Measurements from ENCODE around the gene GPRC5B.

The GPRC5B gene

DNA sequence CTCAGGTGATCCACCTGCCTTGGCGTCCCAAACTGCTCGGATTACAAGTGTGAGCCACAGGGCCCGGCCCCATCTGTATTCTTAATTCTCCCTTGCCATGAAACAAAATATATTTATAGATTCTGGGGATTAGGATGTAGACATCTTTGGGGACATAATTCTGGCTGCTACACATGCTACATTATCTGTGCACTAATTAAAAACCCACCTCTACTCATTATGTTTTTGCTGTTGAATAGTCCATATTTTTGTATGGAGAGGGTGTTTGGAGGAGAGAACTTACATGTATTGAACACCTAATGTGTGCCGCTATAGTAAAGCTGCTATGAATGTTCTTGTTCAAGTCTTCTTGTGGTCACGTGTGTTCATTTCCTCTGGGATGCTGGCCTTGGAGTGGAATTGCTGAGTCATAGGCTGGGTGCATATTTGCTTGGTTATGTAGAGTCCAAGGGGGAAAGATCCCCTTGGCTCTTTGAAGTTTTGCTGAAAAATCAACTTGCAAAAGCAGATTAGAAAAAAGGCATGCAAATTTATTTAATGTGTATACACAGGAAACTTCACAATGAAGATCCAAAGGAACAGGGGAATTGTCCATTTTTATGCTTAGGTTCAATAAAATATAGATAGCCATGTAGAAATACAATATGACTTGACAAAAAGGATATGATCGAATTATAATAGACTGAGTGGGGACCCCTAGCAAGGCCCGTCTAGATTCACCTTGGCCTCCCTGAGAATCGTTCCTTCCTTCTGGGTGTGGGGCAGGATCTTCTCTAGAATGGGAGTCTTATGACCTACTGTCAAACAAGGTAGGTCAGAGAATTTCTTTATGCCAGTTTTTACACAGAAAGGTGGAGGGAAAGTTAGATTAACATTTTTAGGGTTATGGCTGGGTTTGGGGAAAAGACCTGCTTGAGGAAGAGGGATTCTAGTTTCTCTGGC, 42.1 kb upstream of the GPRC5B start:
- Histone ChIP-seq H3K79me2 (ENCODE audit: insufficient read depth, low read depth) (no peaks in the 10 kb centered on the region), H3K4me1 (ENCODE audit: low read depth, poor library complexity, severe bottlenecking) (no peaks in the 10 kb centered on the region), H3K27me3 (ENCODE audit: insufficient read depth, low read depth) (no peaks in the 10 kb centered on the region), H3K9ac (no peak overlapping the region), H3K36me3 (ENCODE audit: insufficient read depth) (no peaks in the 10 kb centered on the region), H3K4me2 (no peak overlapping the region), H3K27ac (no peak overlapping the region), H4K20me1 (ENCODE audit: insufficient read depth) (no peaks in the 10 kb centered on the region), H2AFZ (ENCODE audit: low read depth) (no peak overlapping the region), H3K4me3 (IDR thresholded peaks at IDR 0.05; ENCODE audit: insufficient read depth, low read depth, low read length) (no peak overlapping the region)
- TF ChIP-seq, protein P1, sequence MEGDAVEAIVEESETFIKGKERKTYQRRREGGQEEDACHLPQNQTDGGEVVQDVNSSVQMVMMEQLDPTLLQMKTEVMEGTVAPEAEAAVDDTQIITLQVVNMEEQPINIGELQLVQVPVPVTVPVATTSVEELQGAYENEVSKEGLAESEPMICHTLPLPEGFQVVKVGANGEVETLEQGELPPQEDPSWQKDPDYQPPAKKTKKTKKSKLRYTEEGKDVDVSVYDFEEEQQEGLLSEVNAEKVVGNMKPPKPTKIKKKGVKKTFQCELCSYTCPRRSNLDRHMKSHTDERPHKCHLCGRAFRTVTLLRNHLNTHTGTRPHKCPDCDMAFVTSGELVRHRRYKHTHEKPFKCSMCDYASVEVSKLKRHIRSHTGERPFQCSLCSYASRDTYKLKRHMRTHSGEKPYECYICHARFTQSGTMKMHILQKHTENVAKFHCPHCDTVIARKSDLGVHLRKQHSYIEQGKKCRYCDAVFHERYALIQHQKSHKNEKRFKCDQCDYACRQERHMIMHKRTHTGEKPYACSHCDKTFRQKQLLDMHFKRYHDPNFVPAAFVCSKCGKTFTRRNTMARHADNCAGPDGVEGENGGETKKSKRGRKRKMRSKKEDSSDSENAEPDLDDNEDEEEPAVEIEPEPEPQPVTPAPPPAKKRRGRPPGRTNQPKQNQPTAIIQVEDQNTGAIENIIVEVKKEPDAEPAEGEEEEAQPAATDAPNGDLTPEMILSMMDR (conservative IDR thresholded peaks at IDR 0.05; ENCODE audit: low read depth, low read length) = no peak

- TF ChIP-seq, protein P1 (conservative IDR thresholded peaks at IDR 0.05; ENCODE audit: low read depth, low read length) = no peak
- H2AFZ ChIP-seq (ENCODE audit: low read depth) = no peak overlapping the region
- H3K36me3 ChIP-seq (ENCODE audit: insufficient read depth) = no peaks in the 10 kb centered on the region
- no peak overlapping the region for H3K4me3 ChIP-seq (IDR thresholded peaks at IDR 0.05; ENCODE audit: insufficient read depth, low read depth, low read length)
- no peaks in the 10 kb centered on the region for H3K79me2 ChIP-seq (ENCODE audit: insufficient read depth, low read depth)
- H3K4me1 ChIP-seq (ENCODE audit: low read depth, poor library complexity, severe bottlenecking) = no peaks in the 10 kb centered on the region
- no peak overlapping the region for H3K27ac ChIP-seq
- no peaks in the 10 kb centered on the region for H3K27me3 ChIP-seq (ENCODE audit: insufficient read depth, low read depth)
- H3K9ac ChIP-seq = no peak overlapping the region
- no peaks in the 10 kb centered on the region for H4K20me1 ChIP-seq (ENCODE audit: insufficient read depth)
- no peak overlapping the region for H3K4me2 ChIP-seq
Measured at GRCh38 chr16:19923396-19923795, 38.7 kb upstream of the GPRC5B start.

- H3K9ac ChIP-seq = no peak overlapping the region
- no peak overlapping the region for H2AFZ ChIP-seq (ENCODE audit: low read depth)
- TF ChIP-seq, protein P1 (conservative IDR thresholded peaks at IDR 0.05; ENCODE audit: low read depth, low read length) = no peak
- H4K20me1 ChIP-seq (ENCODE audit: insufficient read depth) = no peaks in the 10 kb centered on the region
- H3K27me3 ChIP-seq (ENCODE audit: insufficient read depth, low read depth) = no peaks in the 10 kb centered on the region
- no peaks in the 10 kb centered on the region for H3K79me2 ChIP-seq (ENCODE audit: insufficient read depth, low read depth)
- H3K27ac ChIP-seq = no peak overlapping the region
- no peaks in the 10 kb centered on the region for H3K36me3 ChIP-seq (ENCODE audit: insufficient read depth)
- no peak overlapping the region for H3K4me3 ChIP-seq (IDR thresholded peaks at IDR 0.05; ENCODE audit: insufficient read depth, low read depth, low read length)
- H3K4me1 ChIP-seq (ENCODE audit: low read depth, poor library complexity, severe bottlenecking) = no peaks in the 10 kb centered on the region
- no peak overlapping the region for H3K4me2 ChIP-seq
Measured at GRCh38 chr16:19919142-19919541, 34.5 kb upstream of the GPRC5B start.

GRCh38 chr16:19916064-19916463, 31.4 kb upstream of the GPRC5B start:
- Histone ChIP-seq H3K27me3 (ENCODE audit: insufficient read depth, low read depth) (no peaks in the 10 kb centered on the region), H3K27ac (no peak overlapping the region), H3K4me2 (no peak overlapping the region), H3K79me2 (ENCODE audit: insufficient read depth, low read depth) (no peaks in the 10 kb centered on the region), H2AFZ (ENCODE audit: low read depth) (no peak overlapping the region), H3K4me1 (ENCODE audit: low read depth, poor library complexity, severe bottlenecking) (no peaks in the 10 kb centered on the region), H3K36me3 (ENCODE audit: insufficient read depth) (no peaks in the 10 kb centered on the region), H4K20me1 (ENCODE audit: insufficient read depth) (no peaks in the 10 kb centered on the region), H3K4me3 (IDR thresholded peaks at IDR 0.05; ENCODE audit: insufficient read depth, low read depth, low read length) (no peak overlapping the region), H3K9ac (no peak overlapping the region)
- TF ChIP-seq, protein P1 (conservative IDR thresholded peaks at IDR 0.05; ENCODE audit: low read depth, low read length) = no peak

All from KMS-11 (cell line).